ENCODE measurements around the gene COX5A. TPM values are rescaled to one million over a fixed set of nuclear protein-coding genes. Genes with fewer than 3 reads are reported as not detected.

COX5A gene
- total and polyA plus RNA-seq, 2 of the 13 experiments (the other 11 are each of a cell fraction or from before 2014, with no cell fraction given), result 158 to 218 TPM

DNA sequence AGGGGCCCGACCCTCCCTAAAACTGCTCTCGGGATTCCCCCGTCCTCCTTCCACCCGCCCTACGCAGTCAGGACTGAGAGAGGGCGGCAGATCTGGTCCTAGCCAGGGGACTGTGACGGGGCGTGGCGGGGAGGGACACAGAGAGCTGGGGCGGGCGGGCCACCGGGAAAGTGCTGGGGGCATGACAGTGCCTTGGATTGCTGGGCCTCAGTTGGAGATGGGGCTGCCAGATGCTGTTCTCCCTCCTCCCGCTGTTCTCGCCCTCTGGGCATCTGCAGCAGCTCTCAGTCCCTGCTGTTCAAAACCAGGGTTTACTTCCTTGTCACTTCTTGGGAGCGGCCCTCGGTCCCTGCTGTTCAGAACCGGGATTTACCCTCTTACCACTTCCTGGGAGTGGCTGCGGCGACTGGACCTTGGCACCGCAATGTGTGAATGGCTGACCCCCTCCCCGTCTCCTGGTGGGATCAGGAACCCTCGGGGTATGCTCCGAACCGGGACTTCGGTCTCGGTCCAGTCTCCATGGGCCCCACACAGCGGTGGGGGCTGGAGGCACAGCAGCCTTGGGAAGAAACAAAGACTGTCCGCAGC is 20.5 kb upstream of the COX5A start (continued):
- TF ChIP-seq, protein P1, sequence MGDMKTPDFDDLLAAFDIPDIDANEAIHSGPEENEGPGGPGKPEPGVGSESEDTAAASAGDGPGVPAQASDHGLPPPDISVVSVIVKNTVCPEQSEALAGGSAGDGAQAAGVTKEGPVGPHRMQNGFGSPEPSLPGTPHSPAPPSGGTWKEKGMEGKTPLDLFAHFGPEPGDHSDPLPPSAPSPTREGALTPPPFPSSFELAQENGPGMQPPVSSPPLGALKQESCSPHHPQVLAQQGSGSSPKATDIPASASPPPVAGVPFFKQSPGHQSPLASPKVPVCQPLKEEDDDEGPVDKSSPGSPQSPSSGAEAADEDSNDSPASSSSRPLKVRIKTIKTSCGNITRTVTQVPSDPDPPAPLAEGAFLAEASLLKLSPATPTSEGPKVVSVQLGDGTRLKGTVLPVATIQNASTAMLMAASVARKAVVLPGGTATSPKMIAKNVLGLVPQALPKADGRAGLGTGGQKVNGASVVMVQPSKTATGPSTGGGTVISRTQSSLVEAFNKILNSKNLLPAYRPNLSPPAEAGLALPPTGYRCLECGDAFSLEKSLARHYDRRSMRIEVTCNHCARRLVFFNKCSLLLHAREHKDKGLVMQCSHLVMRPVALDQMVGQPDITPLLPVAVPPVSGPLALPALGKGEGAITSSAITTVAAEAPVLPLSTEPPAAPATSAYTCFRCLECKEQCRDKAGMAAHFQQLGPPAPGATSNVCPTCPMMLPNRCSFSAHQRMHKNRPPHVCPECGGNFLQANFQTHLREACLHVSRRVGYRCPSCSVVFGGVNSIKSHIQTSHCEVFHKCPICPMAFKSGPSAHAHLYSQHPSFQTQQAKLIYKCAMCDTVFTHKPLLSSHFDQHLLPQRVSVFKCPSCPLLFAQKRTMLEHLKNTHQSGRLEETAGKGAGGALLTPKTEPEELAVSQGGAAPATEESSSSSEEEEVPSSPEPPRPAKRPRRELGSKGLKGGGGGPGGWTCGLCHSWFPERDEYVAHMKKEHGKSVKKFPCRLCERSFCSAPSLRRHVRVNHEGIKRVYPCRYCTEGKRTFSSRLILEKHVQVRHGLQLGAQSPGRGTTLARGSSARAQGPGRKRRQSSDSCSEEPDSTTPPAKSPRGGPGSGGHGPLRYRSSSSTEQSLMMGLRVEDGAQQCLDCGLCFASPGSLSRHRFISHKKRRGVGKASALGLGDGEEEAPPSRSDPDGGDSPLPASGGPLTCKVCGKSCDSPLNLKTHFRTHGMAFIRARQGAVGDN (CRISPR knock-in tag; IDR thresholded peaks at IDR 0.05), result peak; percentile 69
- TF ChIP-seq ZNF530 (CRISPR knock-in tag; IDR thresholded peaks at IDR 0.05; ENCODE audit: low read depth) (no peak), TSC22D2 (CRISPR knock-in tag; IDR thresholded peaks at IDR 0.05; ENCODE audit: borderline replicate concordance) (no peak), SALL2 (CRISPR knock-in tag; IDR thresholded peaks at IDR 0.05) (no peak), ZBTB3 (CRISPR knock-in tag; IDR thresholded peaks at IDR 0.05; ENCODE audit: borderline replicate concordance, low read depth) (no peak), MZF1 (CRISPR knock-in tag; IDR thresholded peaks at IDR 0.05; ENCODE audit: borderline replicate concordance) (no peak), PAF1 (CRISPR knock-in tag; IDR thresholded peaks at IDR 0.05) (no peak), EP300 (IDR thresholded peaks at IDR 0.05; ENCODE audit: low read depth in 2 of 2, low read length in 2 of 2) (no peak), EP300 (CRISPR knock-in tag; IDR thresholded peaks at IDR 0.05; ENCODE audit: borderline replicate concordance) (no peak), MXD4 (CRISPR knock-in tag; IDR thresholded peaks at IDR 0.05) (no peak), PRPF4 (IDR thresholded peaks at IDR 0.05; ENCODE audit: low read depth, low read length, poor library complexity, severe bottlenecking) (no peak), ZNF10 (CRISPR knock-in tag; IDR thresholded peaks at IDR 0.05; ENCODE audit: borderline replicate concordance, low read depth) (no peak)
- TF ChIP-seq, protein P2, sequence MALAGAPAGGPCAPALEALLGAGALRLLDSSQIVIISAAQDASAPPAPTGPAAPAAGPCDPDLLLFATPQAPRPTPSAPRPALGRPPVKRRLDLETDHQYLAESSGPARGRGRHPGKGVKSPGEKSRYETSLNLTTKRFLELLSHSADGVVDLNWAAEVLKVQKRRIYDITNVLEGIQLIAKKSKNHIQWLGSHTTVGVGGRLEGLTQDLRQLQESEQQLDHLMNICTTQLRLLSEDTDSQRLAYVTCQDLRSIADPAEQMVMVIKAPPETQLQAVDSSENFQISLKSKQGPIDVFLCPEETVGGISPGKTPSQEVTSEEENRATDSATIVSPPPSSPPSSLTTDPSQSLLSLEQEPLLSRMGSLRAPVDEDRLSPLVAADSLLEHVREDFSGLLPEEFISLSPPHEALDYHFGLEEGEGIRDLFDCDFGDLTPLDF (CRISPR knock-in tag; IDR thresholded peaks at IDR 0.05), result no peak
- TF ChIP-seq, protein P3, sequence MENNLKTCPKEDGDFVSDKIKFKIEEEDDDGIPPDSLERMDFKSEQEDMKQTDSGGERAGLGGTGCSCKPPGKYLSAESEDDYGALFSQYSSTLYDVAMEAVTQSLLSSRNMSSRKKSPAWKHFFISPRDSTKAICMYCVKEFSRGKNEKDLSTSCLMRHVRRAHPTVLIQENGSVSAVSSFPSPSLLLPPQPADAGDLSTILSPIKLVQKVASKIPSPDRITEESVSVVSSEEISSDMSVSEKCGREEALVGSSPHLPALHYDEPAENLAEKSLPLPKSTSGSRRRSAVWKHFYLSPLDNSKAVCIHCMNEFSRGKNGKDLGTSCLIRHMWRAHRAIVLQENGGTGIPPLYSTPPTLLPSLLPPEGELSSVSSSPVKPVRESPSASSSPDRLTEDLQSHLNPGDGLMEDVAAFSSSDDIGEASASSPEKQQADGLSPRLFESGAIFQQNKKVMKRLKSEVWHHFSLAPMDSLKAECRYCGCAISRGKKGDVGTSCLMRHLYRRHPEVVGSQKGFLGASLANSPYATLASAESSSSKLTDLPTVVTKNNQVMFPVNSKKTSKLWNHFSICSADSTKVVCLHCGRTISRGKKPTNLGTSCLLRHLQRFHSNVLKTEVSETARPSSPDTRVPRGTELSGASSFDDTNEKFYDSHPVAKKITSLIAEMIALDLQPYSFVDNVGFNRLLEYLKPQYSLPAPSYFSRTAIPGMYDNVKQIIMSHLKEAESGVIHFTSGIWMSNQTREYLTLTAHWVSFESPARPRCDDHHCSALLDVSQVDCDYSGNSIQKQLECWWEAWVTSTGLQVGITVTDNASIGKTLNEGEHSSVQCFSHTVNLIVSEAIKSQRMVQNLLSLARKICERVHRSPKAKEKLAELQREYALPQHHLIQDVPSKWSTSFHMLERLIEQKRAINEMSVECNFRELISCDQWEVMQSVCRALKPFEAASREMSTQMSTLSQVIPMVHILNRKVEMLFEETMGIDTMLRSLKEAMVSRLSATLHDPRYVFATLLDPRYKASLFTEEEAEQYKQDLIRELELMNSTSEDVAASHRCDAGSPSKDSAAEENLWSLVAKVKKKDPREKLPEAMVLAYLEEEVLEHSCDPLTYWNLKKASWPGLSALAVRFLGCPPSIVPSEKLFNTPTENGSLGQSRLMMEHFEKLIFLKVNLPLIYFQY (CRISPR knock-in tag; IDR thresholded peaks at IDR 0.05; ENCODE audit: borderline replicate concordance), result peak; percentile 78
- TF ChIP-seq, protein P4, sequence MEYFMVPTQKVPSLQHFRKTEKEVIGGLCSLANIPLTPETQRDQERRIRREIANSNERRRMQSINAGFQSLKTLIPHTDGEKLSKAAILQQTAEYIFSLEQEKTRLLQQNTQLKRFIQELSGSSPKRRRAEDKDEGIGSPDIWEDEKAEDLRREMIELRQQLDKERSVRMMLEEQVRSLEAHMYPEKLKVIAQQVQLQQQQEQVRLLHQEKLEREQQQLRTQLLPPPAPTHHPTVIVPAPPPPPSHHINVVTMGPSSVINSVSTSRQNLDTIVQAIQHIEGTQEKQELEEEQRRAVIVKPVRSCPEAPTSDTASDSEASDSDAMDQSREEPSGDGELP (IDR thresholded peaks at IDR 0.05; ENCODE audit: borderline replicate concordance, low read depth), result no peak
- TF ChIP-seq, protein P5, sequence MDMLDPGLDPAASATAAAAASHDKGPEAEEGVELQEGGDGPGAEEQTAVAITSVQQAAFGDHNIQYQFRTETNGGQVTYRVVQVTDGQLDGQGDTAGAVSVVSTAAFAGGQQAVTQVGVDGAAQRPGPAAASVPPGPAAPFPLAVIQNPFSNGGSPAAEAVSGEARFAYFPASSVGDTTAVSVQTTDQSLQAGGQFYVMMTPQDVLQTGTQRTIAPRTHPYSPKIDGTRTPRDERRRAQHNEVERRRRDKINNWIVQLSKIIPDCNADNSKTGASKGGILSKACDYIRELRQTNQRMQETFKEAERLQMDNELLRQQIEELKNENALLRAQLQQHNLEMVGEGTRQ (IDR thresholded peaks at IDR 0.05; ENCODE audit: low read depth, low read length), result no peak
- TF ChIP-seq, protein P5 (CRISPR knock-in tag; IDR thresholded peaks at IDR 0.05; ENCODE audit: borderline replicate concordance), result no peak

Data from HepG2 (cell line).